GM12801 (cell line): ENCODE data around the gene CMTM1.

Source experiments
- TF ChIP-seq, protein P1 (sequence below): IDR thresholded peaks from one replicate; pipeline ENCODE4 v1.5.1; 2011; ENCODE audit warnings: control low read depth; ENCODE audit not compliant: insufficient read length; ENCODE audit errors: extremely low read depth

Gene CMTM1, protein sequence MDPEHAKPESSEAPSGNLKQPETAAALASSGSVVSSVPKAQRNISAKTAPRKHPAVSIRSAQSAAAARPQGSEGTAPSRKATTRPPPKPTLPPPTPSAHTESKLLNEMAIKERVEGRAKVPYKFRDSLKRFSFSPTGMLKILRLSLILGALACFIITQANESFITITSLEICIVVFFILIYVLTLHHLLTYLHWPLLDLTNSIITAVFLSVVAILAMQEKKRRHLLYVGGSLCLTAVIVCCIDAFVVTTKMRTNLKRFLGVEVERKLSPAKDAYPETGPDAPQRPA

DNA sequence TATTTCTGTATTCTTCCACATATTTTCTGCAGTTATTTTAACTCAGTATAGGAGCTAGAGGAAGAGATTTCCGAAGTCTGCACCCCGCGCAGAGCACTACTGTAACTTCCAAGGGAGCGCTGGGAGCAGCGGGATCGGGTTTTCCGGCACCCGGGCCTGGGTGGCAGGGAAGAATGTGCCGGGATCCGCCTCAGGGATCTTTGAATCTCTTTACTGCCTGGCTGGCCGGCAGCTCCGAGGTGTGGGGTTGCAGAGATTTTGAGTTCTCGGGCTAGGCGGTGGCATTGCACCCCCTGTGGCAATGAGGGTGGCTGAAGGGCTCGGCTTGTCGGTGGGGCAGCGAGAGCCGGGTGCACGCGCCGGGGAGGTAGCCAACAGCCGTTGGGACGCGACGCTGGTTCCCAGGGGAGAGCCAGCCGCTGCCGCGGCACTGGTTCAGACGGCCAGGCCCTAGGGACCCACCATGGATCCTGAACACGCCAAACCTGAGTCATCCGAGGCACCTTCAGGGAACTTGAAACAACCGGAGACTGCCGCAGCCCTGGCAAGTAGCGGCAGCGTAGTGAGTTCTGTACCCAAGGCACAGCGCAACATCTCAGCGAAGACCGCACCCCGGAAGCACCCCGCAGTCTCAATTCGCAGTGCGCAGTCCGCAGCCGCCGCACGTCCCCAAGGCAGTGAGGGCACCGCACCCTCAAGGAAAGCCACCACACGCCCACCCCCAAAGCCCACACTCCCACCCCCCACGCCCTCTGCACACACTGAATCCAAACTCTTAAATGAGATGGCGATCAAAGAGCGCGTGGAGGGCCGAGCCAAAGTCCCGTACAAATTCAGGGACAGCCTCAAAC, at the start of gene CMTM1:
CMTM1 (plus strand) TSS at position 389 of the 851 bp plus-strand sequence; CDS start at position 464, 75 bp downstream.
- TF ChIP-seq, protein P1, sequence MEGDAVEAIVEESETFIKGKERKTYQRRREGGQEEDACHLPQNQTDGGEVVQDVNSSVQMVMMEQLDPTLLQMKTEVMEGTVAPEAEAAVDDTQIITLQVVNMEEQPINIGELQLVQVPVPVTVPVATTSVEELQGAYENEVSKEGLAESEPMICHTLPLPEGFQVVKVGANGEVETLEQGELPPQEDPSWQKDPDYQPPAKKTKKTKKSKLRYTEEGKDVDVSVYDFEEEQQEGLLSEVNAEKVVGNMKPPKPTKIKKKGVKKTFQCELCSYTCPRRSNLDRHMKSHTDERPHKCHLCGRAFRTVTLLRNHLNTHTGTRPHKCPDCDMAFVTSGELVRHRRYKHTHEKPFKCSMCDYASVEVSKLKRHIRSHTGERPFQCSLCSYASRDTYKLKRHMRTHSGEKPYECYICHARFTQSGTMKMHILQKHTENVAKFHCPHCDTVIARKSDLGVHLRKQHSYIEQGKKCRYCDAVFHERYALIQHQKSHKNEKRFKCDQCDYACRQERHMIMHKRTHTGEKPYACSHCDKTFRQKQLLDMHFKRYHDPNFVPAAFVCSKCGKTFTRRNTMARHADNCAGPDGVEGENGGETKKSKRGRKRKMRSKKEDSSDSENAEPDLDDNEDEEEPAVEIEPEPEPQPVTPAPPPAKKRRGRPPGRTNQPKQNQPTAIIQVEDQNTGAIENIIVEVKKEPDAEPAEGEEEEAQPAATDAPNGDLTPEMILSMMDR, result no peak

DNA sequence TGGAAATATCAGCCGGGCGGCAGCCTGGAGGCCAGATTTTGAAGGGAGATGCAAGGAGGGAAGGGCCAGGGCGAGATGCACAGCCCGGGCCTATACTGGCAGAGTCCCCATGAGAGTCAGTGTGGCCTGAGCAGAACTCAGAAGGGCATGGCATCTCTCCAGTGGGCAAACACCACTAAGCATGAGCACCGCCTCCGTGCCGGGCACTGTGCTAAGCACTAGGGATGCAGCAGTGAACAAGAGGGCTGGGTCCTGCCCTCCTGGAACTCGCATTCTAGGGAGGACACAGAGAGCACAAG, 49.8 kb upstream of the CMTM1 start:
- TF ChIP-seq, protein P1, result no peak

DNA sequence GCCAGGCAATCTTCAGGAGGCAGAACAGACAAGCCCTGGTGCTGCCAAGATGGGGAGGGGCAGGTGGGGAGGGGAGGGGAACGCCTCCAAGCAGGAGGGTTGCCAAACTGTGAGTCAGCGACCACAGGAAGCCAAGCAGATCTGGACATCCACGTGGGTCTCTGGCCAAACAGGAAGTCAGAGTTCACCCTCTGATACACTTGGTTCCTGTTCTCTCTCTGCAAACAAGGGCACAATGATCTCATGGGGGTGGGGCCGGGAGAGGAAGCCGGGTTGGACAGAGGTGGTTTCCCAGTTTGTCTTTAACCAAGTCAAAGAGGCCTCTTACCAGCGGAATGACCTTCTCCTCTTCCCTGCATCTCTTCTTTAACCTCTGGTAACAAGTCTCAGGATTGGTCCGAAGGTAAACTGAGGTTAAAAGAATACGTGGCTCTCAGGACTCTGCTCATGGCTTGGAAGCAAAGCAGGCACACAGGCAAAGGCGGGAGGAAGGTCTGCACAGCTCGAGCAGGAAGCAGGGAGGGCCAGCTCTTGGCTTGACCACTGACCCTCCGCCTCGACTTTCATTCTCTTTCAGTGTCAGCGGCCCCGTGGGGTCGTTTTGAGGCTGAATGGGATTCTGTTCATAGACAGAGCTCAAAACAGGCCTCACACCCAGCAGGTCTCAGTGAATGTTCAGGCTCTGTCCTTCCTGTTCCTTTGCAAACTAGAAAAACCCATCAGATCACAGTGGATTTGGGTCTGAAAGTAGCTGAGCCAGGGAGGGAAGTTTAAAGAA, 49.2 kb upstream of the CMTM1 start:
- TF ChIP-seq, protein P1, result no peak

DNA sequence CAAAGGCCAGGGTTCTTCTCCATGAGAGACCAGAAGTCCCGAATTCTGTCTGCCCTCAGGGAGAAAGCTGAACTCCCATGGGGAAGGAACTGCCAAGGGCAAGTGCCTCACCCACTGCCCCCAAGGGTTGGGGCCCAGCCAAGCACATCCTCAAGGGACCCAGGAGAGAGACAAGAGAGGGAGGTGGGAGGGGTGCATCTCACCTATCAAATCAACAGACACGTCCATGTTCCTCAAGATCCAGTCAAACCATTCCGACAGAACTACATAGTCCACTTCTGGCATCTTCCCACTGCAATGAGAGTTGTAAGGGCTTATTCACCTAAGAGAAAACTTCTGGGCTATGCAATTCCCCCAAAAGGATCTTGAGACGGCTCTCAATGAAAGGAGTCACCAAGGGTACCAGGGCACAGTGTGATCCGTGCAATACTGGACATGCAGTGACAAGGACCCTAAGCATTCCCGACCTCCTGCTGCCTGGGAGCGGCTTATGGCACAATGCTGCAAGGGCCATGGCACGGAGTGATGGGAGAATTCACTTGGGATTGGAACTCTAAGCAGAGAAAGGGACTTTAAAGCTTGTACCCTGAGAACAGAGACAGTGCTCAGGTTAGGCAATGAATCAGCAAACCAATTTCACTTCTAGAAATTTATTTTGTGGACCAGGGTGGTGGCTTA, 48.5 kb upstream of the CMTM1 start:
- TF ChIP-seq, protein P1, result no peak

DNA sequence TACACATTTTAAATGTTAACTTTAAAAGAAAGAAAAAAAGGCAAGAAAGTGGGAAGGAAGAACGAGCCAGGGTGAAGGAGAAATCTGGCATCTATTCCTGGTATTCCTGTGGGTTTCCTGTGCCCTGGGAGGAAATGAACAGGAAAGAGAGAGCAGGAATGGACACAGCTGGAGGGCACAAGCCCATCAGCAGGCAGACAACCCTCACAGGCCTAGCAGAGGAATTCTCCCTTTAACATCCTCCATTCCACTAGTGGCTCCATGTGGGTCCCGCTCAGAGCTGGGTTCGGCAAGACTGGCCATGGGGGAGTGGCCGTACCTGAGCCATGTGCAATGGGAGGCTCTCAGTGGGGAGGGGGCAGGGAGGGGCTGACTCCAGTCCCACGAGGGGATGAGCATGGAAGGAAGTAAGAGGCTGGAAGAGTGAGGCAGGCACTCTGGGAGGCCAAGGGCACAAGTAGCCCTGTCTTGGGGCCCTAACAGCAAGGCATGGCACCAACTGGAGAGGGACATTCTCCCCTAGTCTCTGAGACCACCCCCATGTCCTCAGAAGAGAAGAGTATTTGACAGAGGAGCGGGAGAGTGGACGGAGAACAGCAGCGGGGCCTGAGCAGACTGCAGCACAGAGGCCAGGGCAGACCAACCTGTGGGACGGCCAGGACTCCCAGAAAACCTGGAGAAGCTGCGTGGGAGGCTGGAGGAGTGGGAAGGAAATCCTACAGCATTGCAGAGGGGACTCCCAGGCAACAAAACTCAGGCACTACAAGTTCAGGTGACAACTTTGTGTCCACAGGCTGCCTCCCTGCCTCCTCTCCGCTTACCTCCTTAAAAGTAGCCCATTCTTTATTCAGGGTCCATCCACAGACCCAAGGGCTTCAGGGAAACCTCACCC, 46.5 kb upstream of the CMTM1 start:
- TF ChIP-seq, protein P1, result no peak

DNA sequence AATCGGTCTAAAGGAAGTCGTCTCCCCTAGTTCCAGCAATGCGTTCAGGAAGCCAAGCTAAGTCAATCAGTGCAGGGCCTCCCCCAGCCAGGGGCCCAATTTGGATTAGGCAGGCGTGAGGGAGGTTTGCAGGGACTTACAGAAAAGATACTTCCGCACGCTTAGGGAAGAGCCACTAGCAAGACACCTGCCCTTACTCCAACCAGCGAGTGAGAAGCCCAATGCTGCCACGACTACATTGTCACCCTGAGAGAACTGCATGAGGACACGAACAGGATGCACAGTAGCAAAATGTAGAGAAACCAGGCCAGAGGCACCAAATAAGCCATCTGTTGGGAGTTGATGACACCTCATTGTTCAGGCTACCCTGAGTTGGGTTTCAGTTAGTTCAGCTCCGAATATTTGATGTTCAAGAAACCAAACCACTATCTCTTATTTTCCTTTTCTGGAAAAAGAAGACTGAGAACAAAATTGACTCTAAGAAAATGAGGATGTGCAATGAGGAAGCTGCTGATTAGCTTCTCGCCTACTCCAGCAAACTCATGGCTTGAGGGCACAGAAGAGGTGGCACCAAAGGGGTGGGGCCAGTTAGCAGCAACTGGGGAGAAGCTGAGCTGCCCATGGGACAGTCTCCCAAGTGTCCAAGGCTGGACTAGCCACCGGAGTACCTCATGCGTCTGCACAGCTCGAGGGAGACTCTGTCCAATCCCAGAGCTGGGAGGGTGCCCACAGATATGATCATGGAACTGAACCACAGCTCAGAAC, 45.7 kb upstream of the CMTM1 start:
- TF ChIP-seq, protein P1, result no peak
